Lung (tissue), 12 donors: Measurements from ENCODE around the gene BAIAP2. TPM values are rescaled to one million over a fixed set of nuclear protein-coding genes. Genes with fewer than 3 reads are reported as not detected.

Experiments used
- ATAC-seq: fragments of 200-7000 bp; cut with Tn5 transposase; one replicate; pipeline ENCODE4 v1.9.1; 2020; ENCODE audit warnings: moderate number of reproducible peaks; ENCODE audit not compliant: insufficient read depth, low FRiP score
- DNase-seq, 3 donors: peaks; one replicate each; pipeline ENCODE4 v3.0.0-alpha.2; 2013 to 2017
- H3K27ac ChIP-seq, 2 donors: one replicate each; pipeline ENCODE4 v1.5.1; 2013; ENCODE audit warnings: mild to moderate bottlenecking in 2 of 2, moderate library complexity in 2 of 2, control low read depth in 1 of 2, inconsistent platforms in 1 of 2, low read depth in 1 of 2, low read length in 1 of 2
- H3K27me3 ChIP-seq, 3 donors: one replicate each; pipeline ENCODE4 v1.5.1; 2013; ENCODE audit warnings: low read length in 2 of 3; ENCODE audit not compliant: control insufficient read depth in 3 of 3, insufficient read depth in 3 of 3
- H3K36me3 ChIP-seq, 4 donors: one replicate each; pipeline ENCODE4 v1.5.1; 2013; ENCODE audit warnings: low read length in 4 of 4, mild to moderate bottlenecking in 1 of 4, moderate library complexity in 1 of 4; ENCODE audit not compliant: control insufficient read depth in 4 of 4, insufficient read depth in 4 of 4
- H3K4me1 ChIP-seq, 5 donors: one replicate each; pipeline ENCODE4 v1.5.1; 2013; ENCODE audit warnings: low read length in 5 of 5, mild to moderate bottlenecking in 2 of 5, moderate library complexity in 1 of 5; ENCODE audit not compliant: control insufficient read depth in 5 of 5, insufficient read depth in 5 of 5
- H3K4me3 ChIP-seq: one replicate; pipeline ENCODE4 v1.5.1; 2013; ENCODE audit warnings: mild to moderate bottlenecking, control low read depth, moderate library complexity
- H3K9ac ChIP-seq, 2 donors: one replicate each; pipeline ENCODE4 v1.5.1; 2013; ENCODE audit warnings: low read length in 2 of 2, control low read depth in 1 of 2; ENCODE audit not compliant: insufficient read depth in 1 of 2
- H3K9me3 ChIP-seq, 4 donors: one replicate each; pipeline ENCODE4 v1.5.1; 2013; ENCODE audit warnings: low read length in 3 of 4, mild to moderate bottlenecking in 1 of 4, moderate library complexity in 1 of 4; ENCODE audit not compliant: control insufficient read depth in 4 of 4, insufficient read depth in 3 of 4
- CTCF ChIP-seq: IDR thresholded peaks from 2 replicates; pipeline ENCODE4 v1.5.1; 2012; ENCODE audit warnings: mild to moderate bottlenecking; ENCODE audit errors: control extremely low read depth, extremely low read depth
- WGBS, 2 donors: extraction: QIAGEN DNeasy Blood & Tissue Kit; methylation state at CpG; one replicate each; pipeline ENCODE4 v1.1.7; 2013; 5-methylcytosine and 5-hydroxymethylcytosine counted together
- polyA plus RNA-seq, 2 donors: library from polyadenylated mRNA; stranded (reverse); fragments of 200-250 nt; gene quantifications; one replicate each; pipeline ENCODE4 v1.2.1, GENCODE V29; 2013
- total RNA-seq, 2 donors: library from RNA; depleted of rRNA in 1 of 2; stranded (reverse); fragments of >200 nt in 1 of 2; gene quantifications; one replicate each; pipeline ENCODE4 v1.2.1, GENCODE V29; 2014 to 2021
- donor health status: control.
- donor health status: control.
- donor health status: Bipolar disorder and iron deficiency.
- donor health status: healthy.
- donor health status: DM: yes; HTN: yes; CAD: no.

BAIAP2 gene
- total and polyA plus RNA-seq, 4 donors, result 59.2 to 141 (median 77.7) TPM

- Histone ChIP-seq H3K9me3 (no peaks in the 10 kb centered on the region), H3K9ac (no peak overlapping the region), H3K4me3 (no peak overlapping the region), H3K36me3 (peaks cover 0 to 2% (median 0%) of the 10 kb centered on the region in 4 donors), H3K27ac (no peak overlapping the region), H3K27me3 (no peaks in the 10 kb centered on the region), H3K4me1 (peaks cover 0 to 5% (median 0%) of the 10 kb centered on the region in 5 donors)
- 89 to 94% methylated on average over 12 to 13 of the region's 13 CpGs for WGBS, 2 donors
- DNase-seq, result no peak
- ATAC-seq, result no peak
- TF ChIP-seq CTCF, result no peak
Observed at GRCh38 chr17:81137248-81137647, 102.3 kb downstream of the BAIAP2 start.

- 90% methylated on average over 15 of the region's 15 CpGs for WGBS, 2 donors
- H3K36me3 ChIP-seq, result peaks cover 0 to 2% (median 0%) of the 10 kb centered on the region in 4 donors
- H3K9me3 ChIP-seq, result no peaks in the 10 kb centered on the region
- no peaks in the 10 kb centered on the region for H3K27me3 ChIP-seq
- no peak overlapping the region for H3K27ac ChIP-seq
- no peak overlapping the region for H3K9ac ChIP-seq
- TF ChIP-seq CTCF, result no peak
- H3K4me1 ChIP-seq, result peaks cover 0 to 5% (median 0%) of the 10 kb centered on the region in 5 donors
- DNase-seq, result no peak
- no peak for ATAC-seq
- no peak overlapping the region for H3K4me3 ChIP-seq
Observed at GRCh38 chr17:81138083-81138482, 103.1 kb downstream of the BAIAP2 start.

- H3K9me3 ChIP-seq, result no peaks in the 10 kb centered on the region
- H3K36me3 ChIP-seq, result peaks cover 0 to 2% (median 0%) of the 10 kb centered on the region in 4 donors
- no peak for DNase-seq
- H3K4me3 ChIP-seq, result no peak overlapping the region
- H3K27me3 ChIP-seq, result no peaks in the 10 kb centered on the region
- ATAC-seq, result no peak
- 93 to 94% methylated on average over 25 of the region's 25 CpGs for WGBS, 2 donors
- no peak overlapping the region for H3K27ac ChIP-seq
- peaks cover 0 to 2% (median 0%) of the 10 kb centered on the region in 5 donors for H3K4me1 ChIP-seq
- H3K9ac ChIP-seq, result no peak overlapping the region
- no peak for TF ChIP-seq CTCF
Observed at GRCh38 chr17:81138500-81138899, 103.5 kb downstream of the BAIAP2 start.

GRCh38 chr17:81139428-81139827 lies 104.5 kb downstream of the BAIAP2 start:
- WGBS, 2 donors, result 86 to 96% methylated on average over 8 of the region's 8 CpGs
- no peak for DNase-seq
- Histone ChIP-seq H3K9me3 (no peaks in the 10 kb centered on the region), H3K27me3 (no peaks in the 10 kb centered on the region), H3K36me3 (no peaks in the 10 kb centered on the region), H3K9ac (no peak overlapping the region), H3K27ac (no peak overlapping the region), H3K4me3 (no peak overlapping the region), H3K4me1 (peaks cover 0 to 2% (median 0%) of the 10 kb centered on the region in 5 donors)
- no peak for TF ChIP-seq CTCF
- no peak for ATAC-seq
